Pancreas (tissue), 10 donors: ENCODE results near the gene SURF1. TPM values are rescaled to one million over a fixed set of nuclear protein-coding genes. Genes with fewer than 3 reads are reported as not detected.
A peak's percentile ranks its signal among the peaks of the same experiment; 100 is the strongest.

ENCODE experiments used
- ATAC-seq, 4 donors: fragments of 200-7000 bp; cut with Tn5 transposase; one replicate each; pipeline versions ENCODE4 v1.8.0 to v1.9.1; 2020; ENCODE audit warnings: mild to moderate bottlenecking in 4 of 4, moderate library complexity in 4 of 4
- DNase-seq, 6 donors: peaks; one replicate each; pipeline ENCODE4 v3.0.0-alpha.2; 2020
- FAIRE-seq: peaks from 2 replicates; lab custom pipeline; 2012; peaks lifted over from hg19 to GRCh38; lab: Jason Lieb, UNC
- H3K27ac ChIP-seq, 4 donors: fragments of 200-600 bp; sonication (generic); 1 replicate in 3 of 4; 2 replicates in 1 of 4; pipeline versions ENCODE4 v1.5.0 to v1.8.0; 2020
- H3K27me3 ChIP-seq, 4 donors: fragments of 200-600 bp; one replicate each; pipeline ENCODE4 v1.8.0; 2021
- H3K36me3 ChIP-seq, 3 donors: fragments of 200-600 bp; sonication (generic) in 1 of 3; one replicate each; pipeline versions ENCODE4 v1.5.0 to v1.8.0; 2020 to 2021
- H3K4me1 ChIP-seq, 3 donors: fragments of 200-600 bp; one replicate each; pipeline ENCODE4 v1.8.0; 2021
- H3K4me3 ChIP-seq, 4 donors: fragments of 200-600 bp; sonication (generic) in 2 of 4; one replicate each; pipeline versions ENCODE4 v1.5.0 to v1.8.0; 2020 to 2021
- H3K9me3 ChIP-seq, 4 donors: fragments of 200-600 bp; one replicate each; pipeline ENCODE4 v1.8.0; 2021
- WGBS, 2 donors: extraction: QIAGEN DNeasy Blood & Tissue Kit; methylation state at CpG; one replicate each; pipeline ENCODE4 v1.1.7; 2013; 5-methylcytosine and 5-hydroxymethylcytosine counted together
- intact Hi-C, 3 donors: fragments of 100-400 bp; cut with DNase I; formaldehyde crosslinking; loops; one replicate each; pipeline versions ENCODE4 v1.11.1 to v1.14.2; 2022
- polyA plus RNA-seq, 2 donors: library from polyadenylated mRNA; stranded (reverse); fragments of 200-250 nt; gene quantifications; one replicate each; pipeline ENCODE4 v1.2.3, GENCODE V29; 2013
- total RNA-seq, 6 donors: library from RNA; stranded (reverse); fragmentation: NEBNext Ultra II Directional in 4 of 6; extraction: Animal tissue kit (Norgen Biotek cat#: 25700) in 4 of 6; gene quantifications; one replicate each; pipeline versions ENCODE4 v1.2.1 to v1.2.4, GENCODE V29; 2021 to 2023
- TF ChIP-seq, protein P1 (sequence below), 4 donors: fragments of 200-600 bp; sonication (generic) in 3 of 4; IDR thresholded peaks; one replicate each; pipeline versions ENCODE4 v1.5.0 to v1.8.0; 2021; ENCODE audit warnings: antibody characterized with exemption in 4 of 4
- donor health status: healthy with polysubstance abuse.
- donor health status: DM: no; HTN: no; CAD: no; lungs with moderate emphysema.
- donor health status: DM: no; HTN: no; CAD: no.
- donor health status: control.
- donor health status: control.
- donor health status: Bipolar disorder and iron deficiency.
- donor health status: DM: yes; HTN: yes; CAD: no.
- donor health status: DM: no; HTN: no; CAD: no.
- donor health status: DM: no; HTN: no; CAD: no.
- donor health status: DM: yes; HTN: yes; CAD: no.

The SURF1 gene
- total and polyA plus RNA-seq, 8 donors: 33.6 to 73.9 (median 39.8) TPM

DNA sequence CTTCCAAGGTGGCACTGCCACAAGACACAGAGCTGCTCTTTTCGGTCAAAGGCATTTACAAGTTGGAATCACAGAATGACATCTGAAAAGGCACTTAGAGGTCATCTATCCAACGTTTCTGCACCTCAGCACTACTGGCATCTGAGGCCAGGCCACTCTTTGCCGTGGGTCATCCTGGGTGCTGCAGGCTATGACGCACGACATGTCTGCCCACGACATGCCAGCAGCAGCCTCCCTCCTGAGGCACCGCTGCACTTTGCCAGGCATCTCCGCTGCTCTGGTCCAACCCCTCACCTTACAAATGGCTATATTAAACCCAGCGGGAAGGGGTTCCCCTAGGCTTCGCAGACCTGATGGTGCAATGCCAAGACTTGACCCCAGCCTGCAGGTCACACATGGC lies 11.5 kb upstream of the SURF1 start:
- FAIRE-seq (no peak), DNase-seq (no peak), ATAC-seq (peak in 1 of 4 donors; percentile 1)
- Histone ChIP-seq H3K9me3 (no peaks in the 10 kb centered on the region), H3K36me3 (peaks cover 0 to 40% (median 39%) of the 10 kb centered on the region in 3 donors), H3K4me3 (peak overlapping the region in 1 of 4 donors; percentile 8), H3K4me1 (peaks cover 45 to 53% (median 48%) of the 10 kb centered on the region in 3 donors), H3K27ac (peak overlapping the region in 3 of 4 donors; percentile 38 to 74 (median 57)), H3K27me3 (no peaks in the 10 kb centered on the region)
- 58 to 65% methylated on average over 10 of the region's 10 CpGs for WGBS, 2 donors
- intact Hi-C loops: no loop called here
- TF ChIP-seq, protein P1, sequence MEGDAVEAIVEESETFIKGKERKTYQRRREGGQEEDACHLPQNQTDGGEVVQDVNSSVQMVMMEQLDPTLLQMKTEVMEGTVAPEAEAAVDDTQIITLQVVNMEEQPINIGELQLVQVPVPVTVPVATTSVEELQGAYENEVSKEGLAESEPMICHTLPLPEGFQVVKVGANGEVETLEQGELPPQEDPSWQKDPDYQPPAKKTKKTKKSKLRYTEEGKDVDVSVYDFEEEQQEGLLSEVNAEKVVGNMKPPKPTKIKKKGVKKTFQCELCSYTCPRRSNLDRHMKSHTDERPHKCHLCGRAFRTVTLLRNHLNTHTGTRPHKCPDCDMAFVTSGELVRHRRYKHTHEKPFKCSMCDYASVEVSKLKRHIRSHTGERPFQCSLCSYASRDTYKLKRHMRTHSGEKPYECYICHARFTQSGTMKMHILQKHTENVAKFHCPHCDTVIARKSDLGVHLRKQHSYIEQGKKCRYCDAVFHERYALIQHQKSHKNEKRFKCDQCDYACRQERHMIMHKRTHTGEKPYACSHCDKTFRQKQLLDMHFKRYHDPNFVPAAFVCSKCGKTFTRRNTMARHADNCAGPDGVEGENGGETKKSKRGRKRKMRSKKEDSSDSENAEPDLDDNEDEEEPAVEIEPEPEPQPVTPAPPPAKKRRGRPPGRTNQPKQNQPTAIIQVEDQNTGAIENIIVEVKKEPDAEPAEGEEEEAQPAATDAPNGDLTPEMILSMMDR (IDR thresholded peaks at IDR 0.05): no peak

DNA sequence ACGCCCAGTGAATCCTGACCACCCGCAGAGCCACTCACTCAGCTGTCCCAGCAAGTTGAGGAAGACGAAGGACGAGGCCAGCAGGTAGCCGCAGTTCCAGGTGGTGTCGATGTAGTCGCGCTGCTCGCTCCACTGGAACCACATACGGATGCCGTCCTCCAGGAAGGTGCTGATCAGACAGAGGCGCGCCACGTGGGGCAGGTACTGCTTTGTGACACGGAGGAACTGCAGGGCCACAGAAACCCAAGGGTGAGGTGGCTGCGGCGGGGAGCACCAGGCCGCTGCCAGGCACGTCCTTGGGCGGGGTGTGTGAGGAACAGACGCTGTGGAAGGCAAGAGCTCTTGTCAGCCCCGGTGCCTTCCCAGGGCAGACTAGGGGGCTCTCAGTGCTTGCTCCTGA lies 10.9 kb upstream of the SURF1 start:
- WGBS, 2 donors: 76 to 83% methylated on average over 22 of the region's 22 CpGs
- peaks cover 42 to 48% (median 43%) of the 10 kb centered on the region in 3 donors for H3K4me1 ChIP-seq
- H3K4me3 ChIP-seq: no peak overlapping the region
- DNase-seq: peak in 3 of 6 donors; percentile 14 to 70 (median 53)
- intact Hi-C loops: no loop called here
- peak overlapping the region in 1 of 4 donors; percentile 16 for H3K27ac ChIP-seq
- FAIRE-seq: no peak
- TF ChIP-seq, protein P1 (IDR thresholded peaks at IDR 0.05): no peak
- no peaks in the 10 kb centered on the region for H3K27me3 ChIP-seq
- H3K9me3 ChIP-seq: no peaks in the 10 kb centered on the region
- no peak for ATAC-seq
- peaks cover 3 to 46% (median 39%) of the 10 kb centered on the region in 3 donors for H3K36me3 ChIP-seq

- H3K9me3 ChIP-seq: no peaks in the 10 kb centered on the region
- DNase-seq (peak in 1 of 6 donors; percentile 43), FAIRE-seq (no peak), ATAC-seq (no peak)
- no peaks in the 10 kb centered on the region for H3K27me3 ChIP-seq
- 77 to 87% methylated on average over 11 of the region's 11 CpGs for WGBS, 2 donors
- H3K36me3 ChIP-seq: peaks cover 3 to 54% (median 41%) of the 10 kb centered on the region in 3 donors
- TF ChIP-seq, protein P1 (IDR thresholded peaks at IDR 0.05): no peak
- H3K27ac ChIP-seq: no peak overlapping the region
- intact Hi-C loops: no loop called here
- H3K4me1 ChIP-seq: peaks cover 34 to 40% (median 35%) of the 10 kb centered on the region in 3 donors
- H3K4me3 ChIP-seq: no peak overlapping the region
Observed at GRCh38 chr9:133366435-133366834, 10.1 kb upstream of the SURF1 start.

GRCh38 chr9:133362359-133363044 lies 6.2 kb upstream of the SURF1 start:
- H3K9me3 ChIP-seq: no peaks in the 10 kb centered on the region
- FAIRE-seq: no peak
- H3K36me3 ChIP-seq: peaks cover 3 to 56% (median 41%) of the 10 kb centered on the region in 3 donors
- ATAC-seq: peak in 1 of 4 donors; percentile 5
- peak in 2 of 6 donors; percentile 52 to 70 for DNase-seq
- no peak overlapping the region for H3K27ac ChIP-seq
- H3K27me3 ChIP-seq: no peaks in the 10 kb centered on the region
- 86 to 90% methylated on average over 15 of the region's 15 CpGs for WGBS, 2 donors
- H3K4me3 ChIP-seq: no peak overlapping the region
- TF ChIP-seq, protein P1 (IDR thresholded peaks at IDR 0.05): no peak
- peaks cover 2 to 6% (median 4%) of the 10 kb centered on the region in 3 donors for H3K4me1 ChIP-seq
- intact Hi-C loops: no loop called here
